GM18498 (cell line): ENCODE measurements around the gene HK1.
"Not testable (repeated sequence)": the region's sequence is repeated elsewhere in the genome, so short reads cannot be mapped to it uniquely, and the experiment has no call there.

ENCODE experiments used
- ATAC-seq: cut with Tn5 transposase; IDR thresholded peaks from one replicate; pipeline ENCODE4 v1.9.1; 2021; ENCODE audit warnings: mild to moderate bottlenecking, moderate library complexity; ENCODE audit not compliant: unreplicated experiment

HK1 gene

DNA sequence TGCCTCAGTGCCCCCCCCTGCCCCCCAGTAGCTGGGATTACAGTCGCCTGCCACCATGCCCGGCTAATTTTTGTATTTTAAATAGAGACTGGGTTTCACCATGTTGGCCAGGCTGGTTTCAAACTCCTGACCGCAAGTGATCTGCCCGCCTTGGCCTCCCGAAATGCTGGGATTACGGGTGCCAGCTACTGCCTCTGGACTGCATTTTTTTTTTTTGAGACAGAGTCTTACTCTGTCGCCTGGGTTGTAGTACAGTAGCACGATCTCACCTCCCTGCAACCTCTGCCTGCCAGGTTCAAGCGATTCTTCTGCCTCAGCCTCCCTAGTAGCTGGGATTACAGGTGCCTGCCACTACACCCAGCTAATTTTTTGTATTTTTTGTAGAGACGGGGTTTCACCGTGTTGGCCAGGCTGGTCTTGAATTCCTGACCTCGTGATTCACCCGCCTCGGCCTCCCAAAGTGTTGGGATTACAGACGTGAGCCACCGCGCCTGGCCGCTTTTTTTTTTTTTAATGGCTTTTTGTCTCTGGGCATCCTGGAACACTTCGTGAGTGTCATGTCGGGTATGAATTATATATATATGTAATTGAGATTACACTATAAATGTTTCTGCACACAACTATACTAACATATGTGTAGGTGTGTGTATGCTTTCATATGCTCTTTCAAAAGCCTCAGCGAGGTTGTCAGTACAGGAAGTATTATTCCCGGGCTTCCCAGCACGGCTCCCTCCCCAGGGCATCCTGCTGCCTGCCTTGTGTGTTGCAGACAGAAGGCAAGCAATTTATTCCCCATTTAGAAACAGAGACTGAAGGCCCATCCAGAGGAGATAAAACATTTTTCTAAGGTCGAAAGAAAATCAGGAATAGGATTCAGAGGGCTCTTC is 47.6 kb downstream of the HK1 start:
- not testable (repeated sequence) for ATAC-seq

DNA sequence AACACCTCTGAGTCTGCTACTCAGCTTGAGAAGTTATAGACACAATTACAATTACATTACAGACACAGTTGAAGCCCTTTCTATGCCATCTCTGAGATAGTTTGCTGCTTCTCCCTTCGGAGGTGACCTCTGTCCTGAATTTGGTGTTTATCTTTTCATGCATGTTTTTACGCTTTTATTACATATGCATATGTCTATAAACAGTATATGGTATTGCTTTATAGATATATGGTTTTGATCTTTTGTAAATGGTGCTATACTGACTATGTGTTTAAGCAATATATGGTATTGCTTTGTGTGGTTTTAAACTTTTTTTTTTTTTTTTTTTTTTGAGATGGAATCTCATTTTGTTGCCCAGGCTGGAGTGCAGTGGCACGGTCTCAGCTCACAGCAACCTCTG is 48.4 kb downstream of the HK1 start:
- no peak for ATAC-seq

DNA sequence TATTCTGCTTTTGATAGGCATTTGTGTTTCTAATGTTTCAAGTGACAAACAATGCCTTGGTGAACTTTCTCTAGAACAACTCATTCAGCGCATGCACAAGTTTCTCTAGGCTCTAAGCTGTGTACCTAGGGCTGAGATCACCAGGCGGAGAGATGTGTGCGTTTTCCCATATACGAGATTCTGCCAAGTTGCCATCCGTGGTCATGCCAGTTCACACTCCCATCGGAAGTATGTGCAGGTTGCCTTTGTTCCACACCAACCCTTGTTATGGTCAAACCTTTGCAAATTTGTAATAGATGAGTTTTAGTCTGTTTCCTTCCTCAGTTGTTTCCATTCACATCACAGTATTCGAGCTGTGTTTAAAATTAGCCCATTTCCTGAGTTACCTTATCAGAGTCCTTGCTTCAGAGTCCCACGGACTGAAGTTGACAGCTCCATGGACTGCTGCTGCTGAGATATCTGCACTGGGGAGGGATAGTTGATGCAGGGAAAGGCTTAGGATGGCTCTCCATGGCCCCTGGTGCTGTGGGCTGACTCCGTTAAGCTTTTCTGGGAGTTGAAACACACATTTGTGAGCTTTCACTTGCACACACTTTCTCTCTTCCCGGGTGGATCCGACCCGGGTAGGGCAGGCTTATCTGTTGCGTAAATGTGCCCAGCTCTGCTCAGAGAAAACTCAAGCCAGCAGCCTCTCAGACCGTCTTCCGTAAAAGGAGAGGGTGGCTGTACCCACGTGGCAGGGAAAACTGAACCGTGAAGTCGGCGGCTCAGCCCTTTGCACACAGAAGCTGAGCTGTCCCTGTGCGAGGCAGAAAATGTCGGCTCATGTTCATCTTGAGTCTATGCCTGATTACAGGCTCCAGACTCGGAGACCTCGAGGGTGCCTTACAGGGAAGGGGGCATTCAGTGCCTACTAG is 49.4 kb downstream of the HK1 start:
- peak; percentile 89 for ATAC-seq

GRCh38 chr10:69328380-69328735 is 50.1 kb downstream of the HK1 start:
- ATAC-seq, result peak; percentile 13

DNA sequence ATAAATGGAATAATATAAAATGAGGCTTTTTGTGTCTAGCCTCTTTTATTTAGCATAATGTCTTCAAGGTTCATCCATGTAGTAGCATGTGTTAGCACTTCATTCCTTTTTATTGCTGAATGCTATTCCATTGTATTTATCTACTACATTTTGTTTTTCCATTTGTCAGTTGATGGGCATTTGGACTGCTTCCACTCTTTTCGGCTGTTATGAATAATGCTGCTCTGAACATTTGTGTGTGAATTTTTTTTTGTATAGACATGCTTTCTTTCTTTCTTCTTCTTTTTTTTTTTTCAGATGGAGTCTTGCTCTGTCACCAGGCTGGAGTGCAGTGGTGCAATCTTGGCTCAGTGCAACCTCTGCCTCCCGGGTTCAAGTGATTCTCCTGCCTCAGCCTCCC is 50.6 kb downstream of the HK1 start:
- not testable (repeated sequence) for ATAC-seq

DNA sequence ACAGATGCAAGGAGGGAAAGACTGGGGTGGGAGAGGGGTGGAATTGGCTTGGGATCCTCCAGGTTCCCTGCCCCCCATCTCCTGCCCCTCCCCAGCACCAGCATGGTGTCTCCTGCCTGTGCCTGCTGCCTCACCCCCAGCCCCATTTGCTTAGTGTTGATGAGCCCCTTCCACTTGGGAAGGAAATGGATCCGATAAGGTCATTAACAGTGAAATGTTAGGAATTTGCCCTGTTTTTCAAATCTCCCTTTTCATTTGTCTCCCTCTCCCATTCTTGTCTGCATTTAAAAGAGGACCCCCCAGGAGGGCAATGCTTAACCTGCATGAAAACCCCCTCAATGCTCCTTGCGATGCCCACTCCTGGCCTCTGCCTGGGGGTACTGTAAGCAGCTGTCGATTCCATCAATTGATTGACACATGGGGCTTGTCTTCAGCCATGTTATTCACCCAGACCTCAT is 51.5 kb downstream of the HK1 start:
- ATAC-seq, result no peak

DNA sequence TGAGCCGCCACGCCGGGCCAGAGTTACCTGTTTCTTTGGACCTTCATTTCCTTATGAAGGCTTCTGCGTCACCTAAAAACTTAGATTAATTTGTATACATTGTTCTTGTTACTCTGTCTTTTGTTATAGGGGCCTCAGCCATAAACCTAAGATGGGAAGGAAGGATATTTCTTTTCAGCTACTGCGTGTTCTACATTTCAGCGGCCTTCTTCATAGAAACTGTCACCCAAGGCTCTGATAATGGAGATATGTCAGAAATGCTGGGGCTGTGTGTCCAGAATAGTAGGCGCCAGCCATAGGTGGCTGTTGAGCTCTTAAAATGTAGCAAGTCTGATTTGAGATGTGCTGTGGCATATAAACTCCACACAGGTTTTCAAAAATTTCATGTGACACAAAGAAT is 52.9 kb downstream of the HK1 start:
- ATAC-seq, result no peak

- no peak for ATAC-seq
Measured at GRCh38 chr10:69332278-69333010, 54.1 kb downstream of the HK1 start.

DNA sequence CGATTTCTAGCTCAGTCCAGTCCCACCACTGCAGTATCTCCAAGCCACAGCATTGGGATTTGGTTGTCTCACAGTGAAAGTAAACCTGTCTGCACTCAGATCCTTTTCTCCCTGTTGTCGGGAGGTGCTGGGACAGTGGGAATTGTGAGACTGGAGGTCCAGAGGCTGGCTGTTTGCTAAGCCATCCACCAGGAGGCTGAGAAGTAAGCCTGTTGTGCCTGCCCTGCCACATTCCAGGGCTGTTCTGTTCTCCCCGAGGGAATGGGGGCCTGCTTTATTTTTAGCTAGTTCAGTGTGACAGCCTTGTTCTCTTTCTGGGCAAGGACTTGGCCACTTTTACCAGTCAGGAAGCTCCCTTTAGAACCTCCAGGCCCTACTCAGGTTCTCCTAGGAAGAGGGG is 54.9 kb downstream of the HK1 start:
- ATAC-seq, result no peak

GRCh38 chr10:69333865-69334301 is 55.6 kb downstream of the HK1 start:
- ATAC-seq, result not testable (repeated sequence)

- ATAC-seq, result no peak
Measured at GRCh38 chr10:69334302-69335062, 56.2 kb downstream of the HK1 start.

DNA sequence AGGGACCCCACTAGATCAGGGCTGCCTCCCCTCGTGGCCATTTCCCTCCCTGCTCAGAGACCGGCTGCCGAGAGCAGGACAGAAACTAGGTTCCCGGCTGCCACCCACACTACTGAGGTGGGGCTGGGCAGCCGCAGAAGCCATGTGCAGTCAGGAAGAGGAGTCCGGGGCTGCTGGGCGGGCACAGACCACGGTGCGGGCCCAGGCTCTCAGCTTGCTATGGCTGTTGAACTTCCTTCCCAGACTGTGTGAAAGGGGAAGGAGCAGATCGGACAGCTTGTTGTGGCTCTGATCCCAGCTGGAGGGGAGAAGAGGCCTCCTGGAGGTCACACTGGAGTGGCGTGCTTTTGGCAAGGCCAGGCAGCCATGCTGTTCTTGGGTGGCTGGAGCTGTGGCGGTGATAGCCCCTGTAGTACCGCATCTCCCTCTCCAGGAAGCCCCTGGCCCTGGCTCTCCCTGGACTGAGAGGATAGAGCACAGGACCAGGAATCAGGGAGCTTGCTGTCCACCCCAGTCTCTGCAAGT is 56.8 kb downstream of the HK1 start:
- ATAC-seq, result no peak

GRCh38 chr10:69335613-69336012 is 57.3 kb downstream of the HK1 start:
- no peak for ATAC-seq

GRCh38 chr10:69336952-69337295 is 58.6 kb downstream of the HK1 start:
- no peak for ATAC-seq

DNA sequence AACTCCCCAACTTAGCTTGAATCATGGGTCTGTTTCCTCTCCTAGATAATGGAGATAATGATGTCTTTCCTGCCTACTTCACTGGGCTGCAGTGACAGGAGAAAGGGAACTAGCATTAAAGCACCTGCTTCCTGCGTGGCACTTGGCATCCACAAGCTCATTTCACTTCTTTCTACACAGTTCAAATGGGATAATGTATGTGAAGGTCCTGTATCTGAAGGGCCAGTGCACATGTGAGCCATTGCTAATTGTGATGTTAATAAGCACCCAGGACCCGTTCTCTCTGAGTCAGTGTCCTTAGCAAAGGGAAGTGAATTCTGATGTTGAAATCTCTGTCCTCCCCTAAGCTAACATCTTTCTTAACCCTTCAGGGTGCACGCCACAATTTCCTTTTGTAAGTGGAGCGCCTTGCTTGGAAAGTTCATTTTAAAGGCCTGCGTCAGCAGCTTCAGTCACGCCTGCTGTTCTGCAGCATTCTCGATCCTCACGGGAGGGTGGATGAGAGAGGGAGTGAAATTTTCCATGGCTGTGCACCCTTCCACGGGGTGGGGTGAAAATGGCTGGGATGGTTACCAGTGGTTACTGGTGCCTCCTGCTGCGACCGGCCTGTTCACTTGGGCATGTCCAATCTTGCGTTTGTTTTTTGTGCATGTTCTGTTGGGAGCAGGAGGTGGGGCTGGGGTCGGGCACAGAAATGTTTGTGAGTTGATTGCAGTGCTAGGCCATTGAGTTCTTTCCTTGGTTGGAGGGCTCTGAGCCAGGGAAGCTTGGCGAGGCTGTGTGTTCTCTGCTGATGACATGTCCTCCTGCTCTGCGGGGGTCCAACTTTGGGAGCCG is 59.2 kb downstream of the HK1 start:
- no peak for ATAC-seq

DNA sequence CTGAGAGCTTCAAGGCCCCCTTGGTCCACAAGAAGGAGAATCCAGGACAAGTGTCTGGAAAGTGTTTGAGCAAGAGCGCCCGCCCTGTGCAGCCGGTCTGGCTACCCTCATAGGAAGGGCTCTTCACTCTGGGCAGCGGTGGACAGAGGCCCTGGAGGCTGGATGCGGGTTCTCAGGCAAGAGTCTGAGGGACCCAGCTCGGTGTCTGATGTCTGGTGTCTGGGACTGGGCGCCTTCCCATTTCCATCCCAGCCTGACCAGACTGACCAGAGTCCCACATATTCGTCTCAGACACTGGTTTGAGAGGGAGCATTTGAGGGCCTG is 59.8 kb downstream of the HK1 start:
- no peak for ATAC-seq

DNA sequence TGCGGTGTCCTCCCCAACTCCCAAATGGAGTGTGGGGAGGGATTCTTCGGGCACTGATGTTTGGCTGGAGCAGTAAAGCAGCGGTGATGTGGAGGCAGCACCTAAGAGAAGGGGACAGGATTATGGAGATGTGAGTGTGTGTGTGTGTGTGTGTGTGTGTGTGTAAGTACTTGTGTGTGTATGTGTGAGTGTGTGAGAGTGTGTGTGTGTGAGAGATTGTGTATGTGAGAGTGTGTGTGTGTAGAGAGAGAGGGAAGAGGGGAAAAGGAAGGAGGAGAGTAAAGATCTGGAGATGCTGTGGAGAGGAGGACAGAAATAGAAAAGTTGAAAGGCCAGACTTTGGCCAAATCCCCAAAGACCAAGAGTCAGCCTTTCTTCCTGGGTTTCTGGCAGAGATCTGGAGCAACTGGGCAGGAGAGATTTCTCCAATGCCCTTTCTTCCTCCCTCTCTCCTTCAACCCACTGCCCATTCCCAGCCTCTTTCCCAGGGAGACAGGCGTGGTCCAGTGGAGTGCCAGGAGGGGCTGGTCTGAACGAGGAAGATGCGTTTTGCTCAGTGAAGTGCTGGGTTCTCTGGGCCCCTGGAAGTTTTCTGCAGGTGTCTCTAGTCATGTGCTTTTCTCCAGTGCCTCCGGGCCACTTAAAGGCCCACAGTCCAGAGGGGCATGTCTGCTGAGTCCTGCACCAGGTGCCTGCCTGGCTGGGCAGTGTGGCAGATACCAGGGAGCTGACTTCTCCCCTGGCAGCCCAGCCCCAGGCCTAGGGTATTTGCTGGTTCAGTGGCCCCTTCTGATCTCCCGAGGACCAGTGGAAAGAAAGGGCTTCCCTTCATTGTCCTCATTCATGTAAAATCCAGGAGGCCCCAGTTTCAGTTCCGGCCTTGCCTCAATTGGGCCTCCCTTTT is 60.5 kb downstream of the HK1 start:
- no peak for ATAC-seq

DNA sequence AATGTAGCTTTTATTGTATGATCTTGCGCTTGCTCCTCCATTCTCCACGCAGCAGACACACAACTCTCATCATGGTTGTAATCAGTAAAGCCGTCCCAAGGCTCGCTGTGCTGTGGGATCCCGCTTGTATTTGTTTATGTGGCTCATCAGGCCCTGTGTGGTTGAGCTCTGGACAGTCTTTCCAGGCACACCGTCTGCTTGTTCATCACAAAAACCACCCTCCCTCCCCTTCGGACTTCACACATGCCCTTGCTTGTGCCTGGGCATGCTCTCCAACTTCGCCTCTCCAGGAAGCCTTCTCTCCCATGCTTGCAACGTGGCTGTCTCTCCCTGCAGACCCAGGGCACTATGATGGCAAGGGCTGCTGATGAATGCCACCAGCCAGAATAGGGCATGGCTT is 62.4 kb downstream of the HK1 start:
- no peak for ATAC-seq
